K562 (cell line): ENCODE measurements around the gene CCDC117. TPM values are rescaled to one million over a fixed set of nuclear protein-coding genes. Genes with fewer than 3 reads are reported as not detected.

Experiments used
- ATF1 ChIP-seq, 2 experiments: fragments of 450-650 bp in 1 of 2; IDR thresholded peaks; 2 replicates each; pipeline ENCODE4 v1.6.1; 2016; ENCODE audit warnings: missing compliant biosample characterization in 1 of 2, missing genetic modification characterization in 1 of 2
- CXXC5 ChIP-seq: fragments of 250-450 bp; sonication (Bioruptor Pico); IDR thresholded peaks from 2 replicates; pipeline ENCODE4 v1.8.0; 2022; ENCODE audit warnings: inconsistent platforms, mild to moderate bottlenecking, moderate library complexity
- DDX20 ChIP-seq: fragments of 450-650 bp; IDR thresholded peaks from 2 replicates; pipeline ENCODE4 v1.6.1; 2016; ENCODE audit warnings: missing genetic modification characterization, low read depth, mild to moderate bottlenecking, missing compliant biosample characterization, moderate library complexity
- DIDO1 ChIP-seq: fragments of 450-650 bp; IDR thresholded peaks from 2 replicates; pipeline ENCODE4 v1.6.1; 2016; ENCODE audit warnings: low read depth, missing biosample characterization, missing genetic modification characterization
- KDM2B ChIP-seq: fragments of 250-450 bp; sonication (Bioruptor Pico); IDR thresholded peaks from 2 replicates; pipeline ENCODE4 v1.8.0; 2021; ENCODE audit warnings: mild to moderate bottlenecking, moderate library complexity
- KLF1 ChIP-seq: fragments of 450-650 bp; IDR thresholded peaks from 2 replicates; pipeline ENCODE4 v1.6.1; 2016; ENCODE audit warnings: missing genetic modification characterization, missing compliant biosample characterization
- NFIC ChIP-seq: fragments of 450-650 bp; IDR thresholded peaks from 2 replicates; pipeline ENCODE4 v1.6.1; 2017; ENCODE audit warnings: mild to moderate bottlenecking, inconsistent platforms
- NRF1 ChIP-seq, 2 experiments: fragments of 450-650 bp; IDR thresholded peaks in 1 of 2; conservative IDR thresholded peaks in 1 of 2; 2 replicates each; pipeline ENCODE4 v1.6.1; 2014; ENCODE audit warnings: mild to moderate bottlenecking in 2 of 2
- PHB2 ChIP-seq: fragments of 450-650 bp; IDR thresholded peaks from 2 replicates; pipeline ENCODE4 v1.6.1; 2017; ENCODE audit warnings: low read depth
- PYGO2 ChIP-seq: fragments of 450-650 bp; IDR thresholded peaks from 2 replicates; pipeline ENCODE4 v1.6.1; 2016; ENCODE audit warnings: mild to moderate bottlenecking, missing genetic modification characterization, moderate library complexity, missing compliant biosample characterization
- SIX5 ChIP-seq, 2 experiments: IDR thresholded peaks; 2 replicates each; pipeline ENCODE4 v1.6.1; 2011; ENCODE audit warnings: low read length in 2 of 2, borderline replicate concordance in 1 of 2, low read depth in 1 of 2, mild to moderate bottlenecking in 1 of 2, moderate library complexity in 1 of 2; ENCODE audit not compliant: insufficient read depth in 1 of 2
- SMAD4 ChIP-seq: fragments of 250-450 bp; sonication (Bioruptor Pico); conservative IDR thresholded peaks from 2 replicates; pipeline ENCODE4 v1.8.0; 2021; ENCODE audit warnings: inconsistent platforms, mild to moderate bottlenecking, moderate library complexity
- SMC3 ChIP-seq: conservative IDR thresholded peaks from 2 replicates; pipeline ENCODE4 v1.6.1; 2011; ENCODE audit warnings: low read depth, low read length, improper control_type of control experiment; ENCODE audit not compliant: insufficient read depth
- TEAD4 ChIP-seq, 2 experiments: sonication (generic) in 1 of 2; formaldehyde crosslinking in 1 of 2; IDR thresholded peaks; 2 replicates each; pipeline versions ENCODE4 v1.6.1 to v1.8.0; 2012 to 2022; ENCODE audit warnings: borderline replicate concordance in 1 of 2, inconsistent platforms in 1 of 2, low read length in 1 of 2, mild to moderate bottlenecking in 1 of 2, missing genetic modification reagents in 1 of 2
- ZBTB1 ChIP-seq: sonication (generic); formaldehyde crosslinking; IDR thresholded peaks from 2 replicates; pipeline ENCODE4 v1.8.1; 2023; ENCODE audit warnings: missing genetic modification reagents, low read depth, mild to moderate bottlenecking, borderline replicate concordance
- ZNF121 ChIP-seq: sonication (generic); formaldehyde crosslinking; conservative IDR thresholded peaks from 2 replicates; pipeline ENCODE4 v1.8.0; 2022; ENCODE audit warnings: missing genetic modification reagents
- ZNF316 ChIP-seq: fragments of 450-650 bp; IDR thresholded peaks from 2 replicates; pipeline ENCODE4 v1.6.1; 2016
- ZNF507 ChIP-seq: conservative IDR thresholded peaks from 2 replicates; pipeline ENCODE4 v1.6.1; 2017; ENCODE audit warnings: missing genetic modification characterization, missing compliant biosample characterization
- ZNF668 ChIP-seq: fragments of 250-450 bp; sonication (Bioruptor Pico); IDR thresholded peaks from 2 replicates; pipeline ENCODE4 v1.8.0; 2022; ENCODE audit warnings: mild to moderate bottlenecking, inconsistent platforms
- ZSCAN29 ChIP-seq: fragments of 450-650 bp; IDR thresholded peaks from 2 replicates; pipeline ENCODE4 v1.6.1; 2017
- ZZZ3 ChIP-seq: fragments of 450-650 bp; IDR thresholded peaks from 2 replicates; pipeline ENCODE4 v1.6.1; 2016; ENCODE audit warnings: antibody characterized with exemption, mild to moderate bottlenecking, moderate library complexity
- polyA plus RNA-seq, 8 experiments: library from polyadenylated mRNA; depleted of rRNA in 4 of 8; stranded (reverse) in 5 of 8; unstranded in 3 of 8; fragments of >200 nt; fragmentation: Nextera tagmentation in 2 of 8; fragmentation: Illumina TruSeq in 1 of 8; extraction: Ambion mirVana in 2 of 8; extraction: Trizol in 1 of 8; gene quantifications; 2 replicates each; pipeline versions ENCODE4 v1.2.1 to v1.2.3, GENCODE V29; 2011 to 2014; ENCODE audit warnings: inconsistent platforms in 1 of 8, missing spikeins in 1 of 8
- total RNA-seq, 7 experiments: library from RNA; depleted of rRNA in 6 of 7; stranded (reverse); fragments of >200 nt in 6 of 7; fragmentation: Illumina TruSeq in 2 of 7; extraction: Trizol in 2 of 7; gene quantifications; 2 replicates each; pipeline versions ENCODE4 v1.2.1 to v1.2.3, GENCODE V29; 2011 to 2021; ENCODE audit warnings: low replicate concordance in 1 of 7
- TF ChIP-seq, protein P1 (sequence below): sonication (generic); formaldehyde crosslinking; IDR thresholded peaks from 2 replicates; pipeline ENCODE4 v1.8.0; 2022; ENCODE audit warnings: mild to moderate bottlenecking, missing genetic modification reagents
- TF ChIP-seq, protein P2 (sequence below): fragments of 450-650 bp; IDR thresholded peaks from 2 replicates; pipeline ENCODE4 v1.6.1; 2016; ENCODE audit warnings: antibody characterized with exemption
- TF ChIP-seq, protein P3 (sequence below): fragments of 450-650 bp; conservative IDR thresholded peaks from 2 replicates; pipeline ENCODE4 v1.6.1; 2016; ENCODE audit warnings: missing genetic modification characterization, low read depth, mild to moderate bottlenecking, control low read depth, missing compliant biosample characterization
- TF ChIP-seq, protein P4 (sequence below): sonication (generic); formaldehyde crosslinking; IDR thresholded peaks from 2 replicates; pipeline ENCODE4 v1.8.1; 2023; ENCODE audit warnings: mild to moderate bottlenecking, missing genetic modification reagents, moderate library complexity

CCDC117 gene
- total and polyA plus RNA-seq, 9 of the 15 experiments (the other 6 are each of a cell fraction or from before 2014, with no cell fraction given), result 5.7 to 23.3 (median 15.8) TPM

DNA sequence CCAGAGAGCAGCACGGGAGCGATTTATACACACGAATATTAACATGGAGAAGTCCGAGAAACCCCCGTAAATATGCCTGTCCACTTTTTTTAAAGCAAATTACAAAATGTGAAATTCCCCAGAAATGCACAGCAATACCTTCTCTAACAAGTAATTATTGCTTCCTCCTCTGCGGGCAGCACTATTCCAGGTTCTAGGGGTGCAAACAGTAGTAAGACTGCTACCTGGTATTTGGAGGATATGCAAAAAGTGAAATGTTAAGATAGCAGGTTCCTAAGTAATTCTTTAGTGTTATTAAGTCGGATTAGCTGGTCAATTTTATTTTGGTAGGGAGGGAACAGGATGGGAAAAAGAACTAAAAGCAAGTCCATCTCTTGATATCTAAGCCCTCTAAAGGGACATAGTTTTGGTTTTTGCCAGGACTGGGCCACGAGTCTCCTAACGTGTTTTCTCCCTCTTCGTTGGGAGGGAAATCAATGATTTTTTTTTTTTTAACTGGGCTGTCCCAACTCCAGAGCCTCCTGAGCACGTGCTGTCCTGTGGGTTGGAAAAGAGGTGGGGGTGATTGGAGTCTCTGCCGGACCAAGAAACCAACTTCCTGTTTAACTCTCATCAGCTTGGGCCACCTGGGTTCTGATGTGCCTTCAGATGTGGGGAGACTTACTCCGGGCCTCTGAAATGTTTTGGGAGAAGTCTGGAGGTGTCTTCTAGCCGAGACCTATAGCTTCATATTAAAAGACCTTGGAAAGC lies 29.5 kb downstream of the CCDC117 start (continued):
- TF ChIP-seq, protein P1, sequence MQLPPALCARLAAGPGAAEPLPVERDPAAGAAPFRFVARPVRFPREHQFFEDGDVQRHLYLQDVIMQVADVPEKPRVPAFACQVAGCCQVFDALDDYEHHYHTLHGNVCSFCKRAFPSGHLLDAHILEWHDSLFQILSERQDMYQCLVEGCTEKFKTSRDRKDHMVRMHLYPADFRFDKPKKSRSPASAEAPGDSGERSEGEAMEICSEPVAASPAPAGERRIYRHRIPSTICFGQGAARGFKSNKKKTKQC (CRISPR knock-in tag), result no peak
- peak; percentile 38; the same call in 1 of the 2 replicates for TF ChIP-seq CXXC5 (CRISPR knock-in tag)
- TF ChIP-seq, protein P2, sequence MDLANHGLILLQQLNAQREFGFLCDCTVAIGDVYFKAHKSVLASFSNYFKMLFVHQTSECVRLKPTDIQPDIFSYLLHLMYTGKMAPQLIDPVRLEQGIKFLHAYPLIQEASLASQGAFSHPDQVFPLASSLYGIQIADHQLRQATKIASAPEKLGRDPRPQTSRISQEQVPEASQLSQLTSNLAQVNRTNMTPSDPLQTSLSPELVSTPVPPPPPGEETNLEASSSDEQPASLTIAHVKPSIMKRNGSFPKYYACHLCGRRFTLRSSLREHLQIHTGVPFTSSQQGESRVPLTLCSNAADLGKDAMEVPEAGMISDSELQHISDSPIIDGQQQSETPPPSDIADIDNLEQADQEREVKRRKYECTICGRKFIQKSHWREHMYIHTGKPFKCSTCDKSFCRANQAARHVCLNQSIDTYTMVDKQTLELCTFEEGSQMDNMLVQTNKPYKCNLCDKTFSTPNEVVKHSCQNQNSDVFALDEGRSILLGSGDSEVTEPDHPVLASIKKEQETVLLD, result no peak
- TF ChIP-seq DDX20 (tag), result no peak
- TF ChIP-seq PHB2, result no peak
- TF ChIP-seq ZNF507 (tag), result no peak
- TF ChIP-seq NFIC, result no peak
- TF ChIP-seq DIDO1 (tag), result no peak
- TF ChIP-seq SMAD4 (CRISPR knock-in tag), result peak; percentile 44; the same call in 1 of the 2 replicates
- TF ChIP-seq ZNF668 (CRISPR knock-in tag), result no peak
- no peak for TF ChIP-seq ZNF316
- no peak for TF ChIP-seq SMC3
- TF ChIP-seq TEAD4 (IDR thresholded peaks at IDR 0.05; ENCODE audit: low read length), result no peak
- no peak for TF ChIP-seq TEAD4 (CRISPR knock-in tag; IDR thresholded peaks at IDR 0.05; ENCODE audit: borderline replicate concordance)
- no peak for TF ChIP-seq ATF1 (CRISPR knock-in tag; IDR thresholded peaks at IDR 0.05)
- no peak for TF ChIP-seq ATF1 (tag; IDR thresholded peaks at IDR 0.05)
- TF ChIP-seq NRF1 (conservative IDR thresholded peaks at IDR 0.05 in 1 of 2, IDR thresholded peaks at IDR 0.05 in 1 of 2), result no peak
- TF ChIP-seq KLF1 (tag), result no peak
- TF ChIP-seq, protein P3, sequence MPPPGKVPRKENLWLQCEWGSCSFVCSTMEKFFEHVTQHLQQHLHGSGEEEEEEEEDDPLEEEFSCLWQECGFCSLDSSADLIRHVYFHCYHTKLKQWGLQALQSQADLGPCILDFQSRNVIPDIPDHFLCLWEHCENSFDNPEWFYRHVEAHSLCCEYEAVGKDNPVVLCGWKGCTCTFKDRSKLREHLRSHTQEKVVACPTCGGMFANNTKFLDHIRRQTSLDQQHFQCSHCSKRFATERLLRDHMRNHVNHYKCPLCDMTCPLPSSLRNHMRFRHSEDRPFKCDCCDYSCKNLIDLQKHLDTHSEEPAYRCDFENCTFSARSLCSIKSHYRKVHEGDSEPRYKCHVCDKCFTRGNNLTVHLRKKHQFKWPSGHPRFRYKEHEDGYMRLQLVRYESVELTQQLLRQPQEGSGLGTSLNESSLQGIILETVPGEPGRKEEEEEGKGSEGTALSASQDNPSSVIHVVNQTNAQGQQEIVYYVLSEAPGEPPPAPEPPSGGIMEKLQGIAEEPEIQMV (tag), result no peak
- no peak for TF ChIP-seq SIX5 (IDR thresholded peaks at IDR 0.05; ENCODE audit: borderline replicate concordance in 1 of 2, insufficient read depth in 1 of 2, low read depth in 1 of 2, low read length in 2 of 2)
- TF ChIP-seq KDM2B (CRISPR knock-in tag), result no peak
- no peak for TF ChIP-seq ZNF121
- TF ChIP-seq, protein P4, sequence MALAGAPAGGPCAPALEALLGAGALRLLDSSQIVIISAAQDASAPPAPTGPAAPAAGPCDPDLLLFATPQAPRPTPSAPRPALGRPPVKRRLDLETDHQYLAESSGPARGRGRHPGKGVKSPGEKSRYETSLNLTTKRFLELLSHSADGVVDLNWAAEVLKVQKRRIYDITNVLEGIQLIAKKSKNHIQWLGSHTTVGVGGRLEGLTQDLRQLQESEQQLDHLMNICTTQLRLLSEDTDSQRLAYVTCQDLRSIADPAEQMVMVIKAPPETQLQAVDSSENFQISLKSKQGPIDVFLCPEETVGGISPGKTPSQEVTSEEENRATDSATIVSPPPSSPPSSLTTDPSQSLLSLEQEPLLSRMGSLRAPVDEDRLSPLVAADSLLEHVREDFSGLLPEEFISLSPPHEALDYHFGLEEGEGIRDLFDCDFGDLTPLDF (CRISPR knock-in tag), result no peak
- TF ChIP-seq ZSCAN29, result no peak
- no peak for TF ChIP-seq PYGO2 (tag)
- TF ChIP-seq ZBTB1 (CRISPR knock-in tag), result no peak
- TF ChIP-seq ZZZ3, result no peak
